Mammary epithelial cell (primary cell): ENCODE data around the gene STK24.

ENCODE experiments used
- CTCF ChIP-seq, 2 donors: IDR thresholded peaks in 1 of 2; conservative IDR thresholded peaks in 1 of 2; 2 replicates each; pipeline ENCODE4 v1.5.1; 2011 to 2012; ENCODE audit warnings: inconsistent platforms in 2 of 2, low read length in 2 of 2, mild to moderate bottlenecking in 2 of 2, control low read depth in 1 of 2, low read depth in 1 of 2; ENCODE audit not compliant: insufficient read depth in 1 of 2; ENCODE audit errors: extremely low read depth in 1 of 2
- EZH2 ChIP-seq: IDR thresholded peaks from 2 replicates; pipeline ENCODE4 v1.6.1; 2012; ENCODE audit warnings: low read length, inconsistent platforms, borderline replicate concordance

GRCh38 chr13:98523455-98524102, 53.3 kb downstream of the STK24 start:
- TF ChIP-seq CTCF (conservative IDR thresholded peaks at IDR 0.05 in 1 of 2, IDR thresholded peaks at IDR 0.05 in 1 of 2; ENCODE audit: extremely low read depth in 1 of 2, insufficient read depth in 1 of 2, low read depth in 1 of 2, low read length in 2 of 2), result no peak
- no peak for TF ChIP-seq EZH2
